Measurements from ENCODE around the gene SLC44A3. TPM values are rescaled to one million over a fixed set of nuclear protein-coding genes. Genes with fewer than 3 reads are reported as not detected.
A peak's percentile ranks its signal among the peaks of the same experiment; 100 is the strongest.

Gene SLC44A3
- total RNA-seq, 1 donor from 2014 or later = 19.3 TPM

- Histone ChIP-seq H3K9me3 (no peaks in the 10 kb centered on the region), H3K27ac (peak overlapping the region; percentile 75), H3K27me3 (ENCODE audit: low read depth) (no peaks in the 10 kb centered on the region), H3K4me1 (peaks cover 27% of the 10 kb centered on the region), H3K4me3 (no peak overlapping the region), H3K36me3 (no peaks in the 10 kb centered on the region)
- intact Hi-C loops (cut with DNase I) = no loop called here
- ATAC-seq (peak; percentile 88 to 93), DNase-seq (peak; percentile 54)
- TF ChIP-seq CTCF (IDR thresholded peaks at IDR 0.05) = peak; percentile 59
Observed at GRCh38 chr1:94801919-94802546, 18.1 kb upstream of the SLC44A3 start.

DNA sequence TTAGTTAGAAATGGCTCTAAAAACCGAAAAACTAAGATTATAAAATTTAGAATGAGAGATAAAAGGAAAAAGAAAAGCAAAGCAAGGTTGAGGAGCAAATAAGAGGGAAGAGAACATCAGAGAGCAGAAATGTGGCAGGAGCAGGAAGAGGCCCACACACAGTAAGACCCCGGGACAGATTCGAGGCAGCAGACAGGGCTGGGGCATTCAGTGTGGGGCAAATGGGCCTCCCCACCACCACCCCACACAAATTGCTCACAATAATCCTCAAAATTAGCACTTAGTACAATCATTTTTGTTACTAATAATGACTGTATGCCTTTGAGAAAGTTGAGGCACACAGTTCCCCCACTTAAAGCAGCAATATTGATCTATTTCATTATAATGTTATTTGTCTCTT is 17.1 kb upstream of the SLC44A3 start:
- ATAC-seq (no peak), DNase-seq (no peak)
- Histone ChIP-seq H3K4me3 (no peak overlapping the region), H3K9me3 (no peaks in the 10 kb centered on the region), H3K4me1 (peaks cover 25% of the 10 kb centered on the region), H3K27me3 (ENCODE audit: low read depth) (no peaks in the 10 kb centered on the region), H3K36me3 (no peaks in the 10 kb centered on the region), H3K27ac (peak overlapping the region; percentile 26)
- TF ChIP-seq CTCF (IDR thresholded peaks at IDR 0.05) = no peak
- intact Hi-C loops (cut with DNase I) = no loop called here

DNA sequence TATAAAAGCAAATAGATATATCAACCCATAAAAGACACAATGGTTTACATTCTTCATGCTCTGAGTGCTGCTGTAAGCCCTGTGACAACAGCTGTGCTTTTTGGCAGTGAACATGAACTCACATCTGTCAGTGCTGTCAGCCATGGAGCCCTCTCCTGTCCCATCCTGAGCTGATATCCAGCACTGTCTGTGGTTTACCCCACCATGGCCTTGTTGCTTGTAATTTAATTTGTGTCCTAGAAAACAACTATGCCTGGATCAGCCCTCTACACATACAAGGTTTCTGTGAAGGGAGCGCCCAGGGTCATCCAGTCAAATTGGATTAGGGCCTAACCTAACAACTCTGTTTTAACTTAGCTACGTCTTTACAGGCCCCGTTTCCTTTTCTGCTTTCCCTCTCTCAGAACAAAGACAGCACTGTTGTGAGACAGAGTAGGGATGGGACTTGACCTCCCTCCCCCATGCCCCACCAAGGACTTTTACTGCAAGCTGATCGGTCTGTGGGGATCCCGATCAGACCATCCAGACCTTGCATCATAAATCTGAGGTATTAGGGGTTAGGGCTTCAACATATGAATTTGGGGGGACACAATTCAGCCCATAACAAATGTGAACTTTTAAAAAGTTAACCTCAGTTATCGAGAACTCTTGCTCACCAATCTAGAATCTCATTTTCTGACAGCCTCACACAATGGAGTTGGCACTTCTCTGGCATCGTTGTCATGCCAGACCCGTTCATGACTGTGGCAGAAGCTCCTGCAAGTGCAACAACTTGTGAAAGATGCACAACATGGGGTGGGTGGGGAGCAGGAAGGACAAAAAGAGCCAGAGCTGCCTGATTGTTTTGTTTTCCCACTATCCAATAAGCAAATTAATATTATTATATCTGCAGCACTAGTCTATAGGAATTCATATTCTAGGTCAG is 16.4 kb upstream of the SLC44A3 start:
- no peaks in the 10 kb centered on the region for H3K36me3 ChIP-seq
- H3K4me3 ChIP-seq = no peak overlapping the region
- ATAC-seq (peak in 1 of 2 donors; percentile 46), DNase-seq (no peak)
- no peaks in the 10 kb centered on the region for H3K27me3 ChIP-seq (ENCODE audit: low read depth)
- intact Hi-C loops (cut with DNase I) = no loop called here
- no peaks in the 10 kb centered on the region for H3K9me3 ChIP-seq
- H3K4me1 ChIP-seq = peaks cover 18% of the 10 kb centered on the region
- TF ChIP-seq CTCF (IDR thresholded peaks at IDR 0.05) = no peak
- peak overlapping the region; percentile 26 for H3K27ac ChIP-seq

GRCh38 chr1:94804442-94804837 is 15.7 kb upstream of the SLC44A3 start:
- Histone ChIP-seq H3K4me1 (peaks cover 15% of the 10 kb centered on the region), H3K27ac (no peak overlapping the region), H3K27me3 (ENCODE audit: low read depth) (no peaks in the 10 kb centered on the region), H3K36me3 (no peaks in the 10 kb centered on the region), H3K4me3 (no peak overlapping the region), H3K9me3 (no peaks in the 10 kb centered on the region)
- no peak for TF ChIP-seq CTCF (IDR thresholded peaks at IDR 0.05)
- ATAC-seq = no peak
- intact Hi-C loops (cut with DNase I) = no loop called here
- DNase-seq = no peak

DNA sequence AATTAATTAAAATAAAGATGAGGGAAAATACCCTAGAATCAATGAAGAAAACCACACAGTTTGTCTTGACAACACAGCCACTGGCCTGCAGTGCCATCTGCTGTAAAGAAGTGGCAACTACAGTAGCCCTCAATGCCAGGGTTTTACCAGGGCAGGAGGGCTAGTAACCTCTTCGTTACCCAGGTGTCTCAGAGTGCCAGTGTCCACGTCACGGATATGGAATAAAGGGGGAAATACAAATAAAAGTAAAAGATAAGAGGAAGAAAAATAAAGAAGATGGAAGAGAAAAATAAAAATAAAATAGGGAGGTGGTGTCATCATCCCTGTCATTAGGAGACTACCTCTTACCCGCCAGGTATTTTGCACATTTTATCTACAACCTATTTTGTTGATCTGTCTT is 14.2 kb upstream of the SLC44A3 start:
- Histone ChIP-seq H3K27me3 (ENCODE audit: low read depth) (no peaks in the 10 kb centered on the region), H3K27ac (no peak overlapping the region), H3K36me3 (no peaks in the 10 kb centered on the region), H3K4me3 (no peak overlapping the region), H3K4me1 (peaks cover 15% of the 10 kb centered on the region), H3K9me3 (no peaks in the 10 kb centered on the region)
- DNase-seq (peak; percentile 61), ATAC-seq (peak; percentile 57 to 75)
- intact Hi-C loops (cut with DNase I) = no loop called here
- TF ChIP-seq CTCF (IDR thresholded peaks at IDR 0.05) = peak; percentile 97

Data from lower lobe of right lung (tissue), 2 donors.